DOHH2 (cell line): Measurements from ENCODE around the gene THAP12.

Experiments used
- H3F3A ChIP-seq: fragments of 200-600 bp; sonication (generic), shearing (Covaris generic); 2 replicates; pipeline ENCODE4 v1.6.0; 2016; ENCODE audit warnings: antibody characterized with exemption, mild to moderate bottlenecking; ENCODE audit not compliant: control insufficient read depth, insufficient read depth
- H3K27ac ChIP-seq: fragments of 200-600 bp; sonication (generic); 2 replicates; pipeline ENCODE4 v1.5.1; 2014; ENCODE audit warnings: low read depth, mild to moderate bottlenecking, low read length, moderate library complexity
- H3K27me3 ChIP-seq: fragments of 200-600 bp; sonication (generic); 2 replicates; pipeline ENCODE4 v1.6.1; 2014; ENCODE audit warnings: mild to moderate bottlenecking, low read length, mixed read lengths; ENCODE audit not compliant: control insufficient read depth
- H3K36me3 ChIP-seq: fragments of 200-600 bp; sonication (generic); 2 replicates; pipeline ENCODE4 v1.6.1; 2014; ENCODE audit warnings: mild to moderate bottlenecking, low read length, moderate library complexity, mixed read lengths; ENCODE audit not compliant: control insufficient read depth
- H3K4me1 ChIP-seq: fragments of 200-600 bp; sonication (generic); 2 replicates; pipeline ENCODE4 v1.6.1; 2014; ENCODE audit warnings: mild to moderate bottlenecking, low read length, mixed read lengths; ENCODE audit not compliant: control insufficient read depth
- H3K4me2 ChIP-seq: fragments of 200-600 bp; sonication (generic); 2 replicates; pipeline ENCODE4 v1.6.0; 2014; ENCODE audit warnings: mild to moderate bottlenecking, low read length, moderate library complexity
- H3K4me3 ChIP-seq: fragments of 200-600 bp; sonication (generic); 2 replicates; pipeline ENCODE4 v1.5.1; 2014; ENCODE audit warnings: mild to moderate bottlenecking, low read length, mixed read lengths
- H3K79me2 ChIP-seq: fragments of 200-600 bp; sonication (generic); 2 replicates; pipeline ENCODE4 v1.6.1; 2014; ENCODE audit warnings: mild to moderate bottlenecking, low read length, mixed read lengths; ENCODE audit not compliant: control insufficient read depth
- H3K9me2 ChIP-seq: fragments of 200-600 bp; sonication (generic); replicated peaks from 2 replicates; pipeline ENCODE4 v1.6.1; 2014; ENCODE audit warnings: mild to moderate bottlenecking, low read length, mixed read lengths; ENCODE audit not compliant: control insufficient read depth
- H3K9me3 ChIP-seq: fragments of 200-600 bp; sonication (generic); 2 replicates; pipeline ENCODE4 v1.6.1; 2014; ENCODE audit warnings: antibody characterized with exemption, low read length, mixed read lengths; ENCODE audit not compliant: control insufficient read depth, insufficient read depth
- H4K20me1 ChIP-seq: fragments of 200-600 bp; sonication (generic); 2 replicates; pipeline ENCODE4 v1.6.0; 2014; ENCODE audit warnings: low read depth, mild to moderate bottlenecking, antibody characterized with exemption, low read length, moderate library complexity; ENCODE audit not compliant: control insufficient read depth, insufficient read depth
- CTCF ChIP-seq: fragments of 200-600 bp; sonication (generic); IDR thresholded peaks from one replicate; pipeline ENCODE4 v1.5.1; 2014; ENCODE audit warnings: antibody characterized with exemption, mild to moderate bottlenecking, low read depth, low read length; ENCODE audit not compliant: poor library complexity, severe bottlenecking
- EZH2phosphoT487 ChIP-seq: fragments of 200-600 bp; sonication (generic); IDR thresholded peaks from 2 replicates; pipeline ENCODE4 v1.6.1; 2017; ENCODE audit warnings: borderline replicate concordance, mild to moderate bottlenecking, antibody characterized with exemption, low read length, moderate library complexity, mixed read lengths

Gene THAP12

DNA sequence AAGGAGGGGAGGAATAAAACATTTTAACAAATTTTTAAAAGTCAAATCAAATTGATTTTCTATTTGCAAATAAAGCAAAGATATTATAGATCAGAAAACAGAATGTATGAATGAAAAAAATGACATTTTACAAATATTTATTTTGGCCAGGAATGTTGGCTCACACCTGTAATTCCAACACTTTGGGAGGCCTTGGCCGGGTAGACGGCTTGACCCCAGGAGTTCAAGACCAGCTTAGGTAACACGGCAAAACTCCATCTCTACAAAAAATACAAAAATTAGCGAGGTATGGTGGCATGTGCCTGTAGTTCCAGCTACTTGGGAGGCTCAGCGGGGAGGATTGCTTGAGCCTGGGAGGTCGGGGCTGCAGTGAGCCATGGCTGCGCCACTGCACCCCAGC, 18.2 kb downstream of the THAP12 start:
- Histone ChIP-seq H4K20me1 (peaks cover 3% of the 10 kb centered on the region; the same call in 1 of the 2 replicates), H3K27ac (no peak overlapping the region), H3K4me3 (no peak overlapping the region), H3K36me3 (peaks cover 72% of the 10 kb centered on the region), H3K79me2 (peaks cover 62% of the 10 kb centered on the region), H3K9me3 (no peaks in the 10 kb centered on the region), H3K4me2 (no peak overlapping the region), H3K9me2 (no peaks in the 10 kb centered on the region), H3K4me1 (peaks cover 11% of the 10 kb centered on the region), H3K27me3 (no peaks in the 10 kb centered on the region), H3F3A (no peaks in the 10 kb centered on the region)
- no peak for TF ChIP-seq CTCF
- no peak for TF ChIP-seq EZH2phosphoT487

GRCh38 chr11:76361776-76362175, 19.2 kb downstream of the THAP12 start:
- Histone ChIP-seq H3K4me2 (no peak overlapping the region), H3K9me2 (no peaks in the 10 kb centered on the region), H3F3A (no peaks in the 10 kb centered on the region), H3K27ac (no peak overlapping the region), H3K36me3 (peaks cover 79% of the 10 kb centered on the region), H3K4me3 (no peak overlapping the region), H4K20me1 (no peaks in the 10 kb centered on the region), H3K79me2 (peaks cover 56% of the 10 kb centered on the region), H3K4me1 (peaks cover 10% of the 10 kb centered on the region), H3K27me3 (no peaks in the 10 kb centered on the region), H3K9me3 (no peaks in the 10 kb centered on the region)
- no peak for TF ChIP-seq EZH2phosphoT487
- TF ChIP-seq CTCF: no peak

DNA sequence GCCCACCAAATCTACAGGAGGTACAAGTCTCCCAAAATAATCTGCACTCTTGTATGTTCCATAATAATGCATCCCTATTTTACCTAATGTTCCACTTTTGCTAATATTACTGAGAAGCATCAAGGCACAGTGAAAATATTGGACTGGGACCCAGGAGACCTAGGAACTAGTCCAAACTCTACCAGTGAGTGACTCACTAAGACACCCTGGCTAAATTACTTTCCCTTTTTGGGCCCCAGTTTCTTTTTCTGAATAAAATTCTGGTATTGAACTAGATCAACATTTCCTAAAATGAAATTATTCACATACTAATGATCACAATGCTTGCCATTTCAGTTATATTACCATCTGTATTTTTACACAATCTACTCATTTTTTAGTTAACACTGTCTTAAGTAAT, 19.6 kb downstream of the THAP12 start:
- H3K79me2 ChIP-seq: peaks cover 52% of the 10 kb centered on the region
- H3K27me3 ChIP-seq: no peaks in the 10 kb centered on the region

More for the DNA sequence above, 19.6 kb downstream of the THAP12 start:
- Histone ChIP-seq H3K4me1 (peaks cover 6% of the 10 kb centered on the region), H3K9me2 (no peaks in the 10 kb centered on the region), H3K36me3 (peaks cover 83% of the 10 kb centered on the region), H3F3A (no peaks in the 10 kb centered on the region), H4K20me1 (no peaks in the 10 kb centered on the region), H3K27ac (no peak overlapping the region), H3K4me2 (no peak overlapping the region), H3K9me3 (no peaks in the 10 kb centered on the region), H3K4me3 (no peak overlapping the region)
- no peak for TF ChIP-seq CTCF
- TF ChIP-seq EZH2phosphoT487: no peak
